ENCODE measurements around the gene PBX4.
A peak's percentile ranks its signal among the peaks of the same experiment; 100 is the strongest.

The PBX4 gene

DNA sequence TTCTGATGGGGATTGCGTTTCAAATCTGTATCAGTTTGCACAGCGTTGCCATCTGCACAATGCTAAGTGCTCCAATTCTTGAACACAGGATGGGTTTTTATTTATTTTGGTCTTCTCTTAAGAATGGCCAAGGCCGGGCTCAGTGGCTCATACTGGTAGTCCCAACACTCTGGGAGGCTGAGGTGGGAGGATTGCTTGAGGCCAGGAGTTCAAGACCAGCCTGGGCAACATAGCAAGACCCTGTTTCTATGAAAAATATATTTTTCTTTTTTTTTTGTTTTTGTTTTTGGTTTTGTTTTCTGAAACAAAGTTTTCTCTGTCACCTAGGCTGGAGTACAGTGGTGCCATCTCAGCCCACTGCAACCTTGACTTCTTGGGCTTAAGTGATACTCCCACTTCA, 95.3 kb downstream of the PBX4 start:
- no peak for DNase-seq (ENCODE audit: extremely low read depth, low read depth)
- TF ChIP-seq, protein P1, sequence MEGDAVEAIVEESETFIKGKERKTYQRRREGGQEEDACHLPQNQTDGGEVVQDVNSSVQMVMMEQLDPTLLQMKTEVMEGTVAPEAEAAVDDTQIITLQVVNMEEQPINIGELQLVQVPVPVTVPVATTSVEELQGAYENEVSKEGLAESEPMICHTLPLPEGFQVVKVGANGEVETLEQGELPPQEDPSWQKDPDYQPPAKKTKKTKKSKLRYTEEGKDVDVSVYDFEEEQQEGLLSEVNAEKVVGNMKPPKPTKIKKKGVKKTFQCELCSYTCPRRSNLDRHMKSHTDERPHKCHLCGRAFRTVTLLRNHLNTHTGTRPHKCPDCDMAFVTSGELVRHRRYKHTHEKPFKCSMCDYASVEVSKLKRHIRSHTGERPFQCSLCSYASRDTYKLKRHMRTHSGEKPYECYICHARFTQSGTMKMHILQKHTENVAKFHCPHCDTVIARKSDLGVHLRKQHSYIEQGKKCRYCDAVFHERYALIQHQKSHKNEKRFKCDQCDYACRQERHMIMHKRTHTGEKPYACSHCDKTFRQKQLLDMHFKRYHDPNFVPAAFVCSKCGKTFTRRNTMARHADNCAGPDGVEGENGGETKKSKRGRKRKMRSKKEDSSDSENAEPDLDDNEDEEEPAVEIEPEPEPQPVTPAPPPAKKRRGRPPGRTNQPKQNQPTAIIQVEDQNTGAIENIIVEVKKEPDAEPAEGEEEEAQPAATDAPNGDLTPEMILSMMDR (IDR thresholded peaks at IDR 0.05; ENCODE audit: low read depth, low read length) = no peak

DNA sequence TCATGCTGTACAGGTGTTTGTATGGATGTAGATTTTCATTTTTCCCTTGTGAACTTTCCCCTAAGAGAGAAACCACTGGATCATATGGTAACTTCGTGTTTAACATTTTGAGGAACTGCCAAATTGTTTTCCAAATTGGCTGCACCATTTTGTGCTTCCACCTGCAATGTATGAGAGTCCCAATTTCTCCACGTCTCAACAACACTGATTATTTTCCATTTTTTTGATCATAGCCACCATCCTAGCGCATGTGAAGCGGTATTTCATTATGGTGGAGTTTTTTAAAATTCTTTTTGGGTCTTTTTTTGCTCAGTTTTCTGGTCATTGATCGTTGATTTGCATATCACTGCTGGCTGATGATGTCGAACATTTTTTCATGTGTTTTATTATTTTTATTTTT, 97.5 kb downstream of the PBX4 start:
- TF ChIP-seq, protein P1 (IDR thresholded peaks at IDR 0.05; ENCODE audit: low read depth, low read length) = no peak
- no peak for DNase-seq (ENCODE audit: extremely low read depth, low read depth)

DNA sequence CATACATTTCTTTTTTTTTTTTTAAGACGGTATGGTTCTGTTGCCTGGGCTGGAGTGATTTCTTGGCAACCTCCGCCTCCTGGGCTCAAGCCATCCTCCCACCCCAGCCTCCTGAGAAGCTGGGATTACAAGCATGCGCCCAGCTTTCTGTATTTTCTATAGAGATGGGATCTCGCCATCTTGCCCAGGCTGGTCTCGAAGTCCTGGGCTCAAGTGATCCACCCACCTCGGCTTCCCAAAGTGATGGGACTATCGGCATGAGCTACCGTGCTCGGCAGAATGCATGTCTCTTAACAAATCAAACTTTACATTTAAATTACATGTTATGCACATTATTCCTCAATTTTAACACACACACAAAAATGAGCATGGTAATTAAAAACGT, 101.3 kb downstream of the PBX4 start:
- TF ChIP-seq, protein P1 (IDR thresholded peaks at IDR 0.05; ENCODE audit: low read depth, low read length) = no peak
- DNase-seq (ENCODE audit: extremely low read depth, low read depth) = no peak

- TF ChIP-seq, protein P1 (IDR thresholded peaks at IDR 0.05; ENCODE audit: low read depth, low read length) = peak; percentile 8; the same call in 1 of the 2 replicates
- peak; percentile 70 for DNase-seq (ENCODE audit: extremely low read depth, low read depth)
These were observed 102.6 kb downstream of the PBX4 start, which contains the start of gene NDUFA13 for GRCh38 chr19:19515642-19516519. Gene NDUFA13, plus strand, starts transcription at chr19:19516225. Its CDS starts 14 bp downstream, at chr19:19516239.

DNA sequence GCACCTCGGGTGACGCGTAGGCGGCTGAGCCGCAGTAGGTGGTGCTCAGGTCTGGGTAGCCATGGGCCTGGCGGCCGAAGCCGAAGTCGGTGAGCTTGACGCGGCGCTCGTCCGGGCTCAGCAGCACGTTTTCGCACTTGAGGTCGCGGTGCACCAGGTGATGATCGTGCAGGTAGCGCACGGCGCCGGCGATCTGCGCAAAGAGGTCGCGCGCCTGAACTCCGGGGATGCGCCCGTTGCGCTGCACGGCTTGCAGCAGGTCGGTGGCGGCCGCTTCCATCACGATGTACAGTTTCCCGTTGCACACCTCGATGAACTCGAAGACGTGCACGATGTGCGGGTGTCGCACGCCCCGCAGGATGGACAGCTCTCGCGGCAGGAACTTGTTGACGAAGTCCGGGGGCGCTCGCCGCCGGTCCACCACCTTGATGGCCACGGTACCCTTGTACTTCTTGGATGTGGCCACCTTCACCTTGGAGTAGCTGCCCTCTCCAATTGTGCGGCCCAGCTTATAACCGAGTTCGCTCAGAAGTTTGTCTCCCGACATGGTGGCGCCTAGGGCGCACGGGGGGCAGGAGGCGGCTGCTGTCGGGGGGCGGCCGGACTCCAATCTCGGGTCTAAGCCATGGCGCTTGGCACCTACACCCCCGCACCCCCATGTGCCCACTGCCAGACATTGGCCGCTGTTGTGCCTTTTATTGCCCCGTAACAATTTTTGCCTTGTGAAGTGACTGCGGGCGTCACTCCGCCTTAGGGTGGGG, 103.4 kb downstream of the PBX4 start, which contains the start of gene TSSK6:
Gene TSSK6 (minus strand): TSS at position 668 of the 761 bp plus-strand sequence. CDS start 121 bp downstream, at position 547.
- DNase-seq (ENCODE audit: extremely low read depth, low read depth) = no peak
- TF ChIP-seq, protein P1 (IDR thresholded peaks at IDR 0.05; ENCODE audit: low read depth, low read length) = no peak

DNA sequence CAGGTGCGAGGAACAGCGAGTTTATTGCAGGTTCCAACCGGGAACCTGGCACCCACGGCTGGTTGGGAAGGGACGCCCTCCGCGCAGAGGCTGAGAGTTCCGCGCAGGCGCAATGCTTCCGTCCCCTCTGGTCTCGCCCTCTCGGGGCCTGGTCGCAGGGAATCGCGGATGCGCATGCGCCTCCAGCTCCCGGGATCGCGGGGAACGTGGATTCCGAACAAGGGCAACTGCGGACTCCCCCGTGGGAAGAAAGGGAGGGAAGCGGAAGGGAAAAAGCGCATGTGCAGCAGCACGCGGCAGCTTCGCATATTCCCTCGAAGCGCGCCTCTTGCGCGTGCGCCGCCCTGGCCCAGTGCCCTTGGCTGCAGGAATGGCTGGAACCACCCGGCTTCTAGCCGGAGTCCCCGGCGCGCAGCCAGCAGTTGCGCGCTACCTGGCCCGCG, 104.3 kb downstream of the PBX4 start:
- peak; percentile 29 for DNase-seq (ENCODE audit: extremely low read depth, low read depth)
- TF ChIP-seq, protein P1 (IDR thresholded peaks at IDR 0.05; ENCODE audit: low read depth, low read length) = no peak

Measured in AG09319 (cell line).